Measurements from ENCODE around the gene FOXN3.

DNA sequence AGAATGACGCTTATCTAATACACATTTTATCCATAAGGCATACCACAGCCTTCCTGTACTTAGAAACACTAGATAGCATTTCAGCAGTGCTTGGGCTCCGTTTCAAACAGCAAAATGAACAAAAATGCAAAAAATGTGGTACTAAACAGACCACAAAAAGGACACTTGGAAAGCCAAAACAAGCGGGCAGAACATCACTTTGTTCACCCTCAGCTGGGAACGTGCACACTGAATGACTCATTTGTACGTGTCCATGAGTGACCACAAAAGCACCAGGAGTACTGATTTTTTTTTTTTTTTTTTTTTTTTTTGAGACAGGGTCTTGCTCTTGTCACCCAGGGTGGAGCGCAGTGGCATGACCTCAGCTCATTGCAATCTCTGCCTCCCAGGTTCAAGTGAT, 8.9 kb upstream of the FOXN3 start:
- TF ChIP-seq, protein P1, sequence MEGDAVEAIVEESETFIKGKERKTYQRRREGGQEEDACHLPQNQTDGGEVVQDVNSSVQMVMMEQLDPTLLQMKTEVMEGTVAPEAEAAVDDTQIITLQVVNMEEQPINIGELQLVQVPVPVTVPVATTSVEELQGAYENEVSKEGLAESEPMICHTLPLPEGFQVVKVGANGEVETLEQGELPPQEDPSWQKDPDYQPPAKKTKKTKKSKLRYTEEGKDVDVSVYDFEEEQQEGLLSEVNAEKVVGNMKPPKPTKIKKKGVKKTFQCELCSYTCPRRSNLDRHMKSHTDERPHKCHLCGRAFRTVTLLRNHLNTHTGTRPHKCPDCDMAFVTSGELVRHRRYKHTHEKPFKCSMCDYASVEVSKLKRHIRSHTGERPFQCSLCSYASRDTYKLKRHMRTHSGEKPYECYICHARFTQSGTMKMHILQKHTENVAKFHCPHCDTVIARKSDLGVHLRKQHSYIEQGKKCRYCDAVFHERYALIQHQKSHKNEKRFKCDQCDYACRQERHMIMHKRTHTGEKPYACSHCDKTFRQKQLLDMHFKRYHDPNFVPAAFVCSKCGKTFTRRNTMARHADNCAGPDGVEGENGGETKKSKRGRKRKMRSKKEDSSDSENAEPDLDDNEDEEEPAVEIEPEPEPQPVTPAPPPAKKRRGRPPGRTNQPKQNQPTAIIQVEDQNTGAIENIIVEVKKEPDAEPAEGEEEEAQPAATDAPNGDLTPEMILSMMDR (conservative IDR thresholded peaks at IDR 0.05 in 1 of 2, IDR thresholded peaks at IDR 0.05 in 1 of 2; ENCODE audit: low read depth in 1 of 2, low read length in 2 of 2), result no peak
- no peak for TF ChIP-seq EZH2 (IDR thresholded peaks at IDR 0.05; ENCODE audit: low read length, missing control alignments)
